ENCODE measurements around the gene CPLX3. TPM values are rescaled to one million over a fixed set of nuclear protein-coding genes. Genes with fewer than 3 reads are reported as not detected.
"Not testable (repeated sequence)": the region's sequence is repeated elsewhere in the genome, so short reads cannot be mapped to it uniquely, and the experiment has no call there.

Gene CPLX3
- total RNA-seq, 1 experiment from 2014 or later: 0.21 TPM

GRCh38 chr15:74784426-74785193, 41.8 kb upstream of the CPLX3 start:
- intact Hi-C loops (cut with micrococcal nuclease; ENCODE audit: unreplicated experiment): no loop called here
- TF ChIP-seq CTCF (IDR thresholded peaks at IDR 0.05; ENCODE audit: unreplicated experiment): no peak

GRCh38 chr15:74785194-74786032, 41.0 kb upstream of the CPLX3 start:
- BruUV-seq (replicated peaks): no TSS peak
- H3K9me3 Mint-ChIP-seq (ENCODE audit: low read depth, unreplicated experiment): no peaks in the 10 kb centered on the region
- intact Hi-C loops (cut with micrococcal nuclease; ENCODE audit: unreplicated experiment): no loop called here
- H3K4me1 Mint-ChIP-seq (ENCODE audit: low read depth, unreplicated experiment): peaks cover 66% of the 10 kb centered on the region
- no peak for TF ChIP-seq CTCF (IDR thresholded peaks at IDR 0.05; ENCODE audit: unreplicated experiment)
- H3K27ac Mint-ChIP-seq (ENCODE audit: unreplicated experiment): no peak overlapping the region
- H3K27me3 Mint-ChIP-seq (ENCODE audit: unreplicated experiment): peaks cover 11% of the 10 kb centered on the region
- no peak for DNase-seq
- CTCF ChIA-PET: interaction anchor here (1.6 kb wide), 1 partner anchor 14 kb away, joined by 3 read pairs; no protein-coding TSS in a partner anchor
- H3K4me3 Mint-ChIP-seq (ENCODE audit: low read depth, unreplicated experiment): peak overlapping the region; percentile 17
- peaks cover 23% of the 10 kb centered on the region for H3K36me3 Mint-ChIP-seq (ENCODE audit: insufficient read depth, unreplicated experiment)

More at GRCh38 chr15:74784426-74785193, 41.8 kb upstream of the CPLX3 start:
- Mint-ChIP-seq H3K27me3 (ENCODE audit: unreplicated experiment) (peaks cover 14% of the 10 kb centered on the region), H3K4me1 (ENCODE audit: low read depth, unreplicated experiment) (peaks cover 61% of the 10 kb centered on the region), H3K36me3 (ENCODE audit: insufficient read depth, unreplicated experiment) (peaks cover 23% of the 10 kb centered on the region), H3K9me3 (ENCODE audit: low read depth, unreplicated experiment) (no peaks in the 10 kb centered on the region), H3K27ac (ENCODE audit: unreplicated experiment) (no peak overlapping the region), H3K4me3 (ENCODE audit: low read depth, unreplicated experiment) (peak overlapping the region; percentile 17)
- no peak for DNase-seq
- CTCF ChIA-PET: interaction anchor here (1.6 kb wide), 1 partner anchor 34 kb away, joined by 4 read pairs; no protein-coding TSS in a partner anchor
- BruUV-seq (replicated peaks): TSS peak; percentile 23

GRCh38 chr15:74786081-74786480, 40.3 kb upstream of the CPLX3 start:
- H3K9me3 Mint-ChIP-seq (ENCODE audit: low read depth, unreplicated experiment); BruUV-seq (replicated peaks); intact Hi-C loops (cut with micrococcal nuclease; ENCODE audit: unreplicated experiment); H3K27me3 Mint-ChIP-seq (ENCODE audit: unreplicated experiment); DNase-seq; H3K4me3 Mint-ChIP-seq (ENCODE audit: low read depth, unreplicated experiment); H3K27ac Mint-ChIP-seq (ENCODE audit: unreplicated experiment): not testable (repeated sequence)
- CTCF ChIA-PET: interaction anchor here (0.8 to 1.6 kb wide), 3 partner anchors 15 to 389 kb away, joined by 3 read pairs; partner anchors contain the start of gene RPP25
- Mint-ChIP-seq H3K4me1 (ENCODE audit: low read depth, unreplicated experiment) (peaks cover 67% of the 10 kb centered on the region), H3K36me3 (ENCODE audit: insufficient read depth, unreplicated experiment) (peaks cover 23% of the 10 kb centered on the region)

- BruUV-seq (replicated peaks): no TSS peak
- Mint-ChIP-seq H3K9me3 (ENCODE audit: low read depth, unreplicated experiment) (no peaks in the 10 kb centered on the region), H3K36me3 (ENCODE audit: insufficient read depth, unreplicated experiment) (peaks cover 23% of the 10 kb centered on the region), H3K4me1 (ENCODE audit: low read depth, unreplicated experiment) (peaks cover 62% of the 10 kb centered on the region), H3K27ac (ENCODE audit: unreplicated experiment) (no peak overlapping the region), H3K4me3 (ENCODE audit: low read depth, unreplicated experiment) (no peak overlapping the region), H3K27me3 (ENCODE audit: unreplicated experiment) (no peaks in the 10 kb centered on the region)
- CTCF ChIA-PET: interaction anchor here (0.8 to 1.8 kb wide), 5 partner anchors 15 to 390 kb away, joined by 3 to 10 read pairs (median 3); partner anchors contain the start of gene RPP25
- intact Hi-C loops (cut with micrococcal nuclease; ENCODE audit: unreplicated experiment): no loop called here
- no peak for TF ChIP-seq CTCF (IDR thresholded peaks at IDR 0.05; ENCODE audit: unreplicated experiment)
- DNase-seq: no peak
Measured at GRCh38 chr15:74786551-74787165, 39.8 kb upstream of the CPLX3 start.

Data from Calu3 (cell line).